HEK293 (cell line): ENCODE measurements around the gene MRPS11.

Experiments used
- MZF1 ChIP-seq: fragments of 450-650 bp; formaldehyde crosslinking; IDR thresholded peaks from 2 replicates; pipeline ENCODE4 v1.5.1; 2017; ENCODE audit warnings: missing biosample characterization, missing genetic modification characterization, borderline replicate concordance
- ZBTB21 ChIP-seq: fragments of 450-650 bp; formaldehyde crosslinking; IDR thresholded peaks from 2 replicates; pipeline ENCODE4 v1.5.1; 2017; ENCODE audit warnings: missing biosample characterization, missing genetic modification characterization
- ZBTB7A ChIP-seq: fragments of 450-650 bp; formaldehyde crosslinking; IDR thresholded peaks from 2 replicates; pipeline ENCODE4 v1.5.1; 2016; ENCODE audit warnings: low read depth, missing biosample characterization, missing genetic modification characterization
- ZFP37 ChIP-seq: fragments of 450-650 bp; formaldehyde crosslinking; IDR thresholded peaks from 2 replicates; pipeline ENCODE4 v1.5.1; 2016; ENCODE audit warnings: missing biosample characterization, missing genetic modification characterization
- ZNF155 ChIP-seq: fragments of 450-650 bp; formaldehyde crosslinking; IDR thresholded peaks from 2 replicates; pipeline ENCODE4 v1.5.1; 2016; ENCODE audit warnings: missing biosample characterization, missing genetic modification characterization
- ZNF274 ChIP-seq, 2 experiments: fragments of 200-500 bp in 1 of 2; fragments of 450-650 bp in 1 of 2; sonication (Bioruptor generic) in 1 of 2; formaldehyde crosslinking in 1 of 2; IDR thresholded peaks; 2 replicates each; pipeline versions ENCODE4 v1.5.1 to v1.6.1; 2014 to 2016; ENCODE audit warnings: borderline replicate concordance in 1 of 2, inconsistent platforms in 1 of 2, low read length in 1 of 2, missing biosample characterization in 1 of 2, missing genetic modification characterization in 1 of 2
- ZNF335 ChIP-seq: fragments of 450-650 bp; formaldehyde crosslinking; conservative IDR thresholded peaks from 2 replicates; pipeline ENCODE4 v1.5.1; 2016; ENCODE audit warnings: missing biosample characterization, missing genetic modification characterization
- ZNF37A ChIP-seq: fragments of 450-650 bp; IDR thresholded peaks from 2 replicates; pipeline ENCODE4 v1.5.1; 2018; ENCODE audit warnings: missing biosample characterization, missing genetic modification characterization
- ZNF623 ChIP-seq: fragments of 450-650 bp; formaldehyde crosslinking; IDR thresholded peaks from 2 replicates; pipeline ENCODE4 v1.5.1; 2016; ENCODE audit warnings: missing biosample characterization, missing genetic modification characterization
- ZNF704 ChIP-seq: fragments of 450-650 bp; formaldehyde crosslinking; IDR thresholded peaks from 2 replicates; pipeline ENCODE4 v1.5.1; 2016; ENCODE audit warnings: missing biosample characterization, missing genetic modification characterization
- ZNF777 ChIP-seq: fragments of 450-650 bp; formaldehyde crosslinking; IDR thresholded peaks from 2 replicates; pipeline ENCODE4 v1.5.1; 2017; ENCODE audit warnings: missing biosample characterization, missing genetic modification characterization, borderline replicate concordance
- TF ChIP-seq, protein P1 (sequence below): fragments of 450-650 bp; formaldehyde crosslinking; IDR thresholded peaks from 2 replicates; pipeline ENCODE4 v1.5.1; 2016; ENCODE audit warnings: missing biosample characterization, missing genetic modification characterization
- TF ChIP-seq, protein P2 (sequence below): fragments of 450-650 bp; formaldehyde crosslinking; conservative IDR thresholded peaks from 2 replicates; pipeline ENCODE4 v1.5.1; 2016; ENCODE audit warnings: low read depth, missing biosample characterization, missing genetic modification characterization
- TF ChIP-seq, protein P3 (sequence below): fragments of 450-650 bp; formaldehyde crosslinking; IDR thresholded peaks from 2 replicates; pipeline ENCODE4 v1.5.1; 2017; ENCODE audit warnings: missing biosample characterization, missing genetic modification characterization

DNA sequence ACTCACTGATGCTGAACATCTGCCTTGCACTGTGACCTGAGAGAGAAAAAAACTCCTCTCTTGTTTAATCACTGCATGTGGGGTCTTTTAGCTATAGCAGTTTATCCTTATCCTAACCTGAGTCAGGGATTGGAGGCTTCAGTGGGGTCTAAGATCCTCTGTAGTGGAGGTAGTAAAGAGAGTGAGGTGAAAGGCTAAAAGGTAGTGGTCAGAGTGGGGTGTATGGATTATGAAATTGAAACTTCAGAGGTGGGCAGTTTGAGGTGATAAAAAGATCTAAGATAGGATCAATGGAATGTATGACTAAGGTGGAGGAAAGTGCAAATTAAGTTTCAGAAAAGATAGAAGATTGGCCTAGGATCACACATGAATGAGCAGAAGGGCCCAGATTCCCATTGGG lies 42.5 kb downstream of the MRPS11 start:
- no peak for TF ChIP-seq ZNF274 (IDR thresholded peaks at IDR 0.05; ENCODE audit: low read length)
- no peak for TF ChIP-seq ZNF274 (tag by site-specific recombination; IDR thresholded peaks at IDR 0.05; ENCODE audit: borderline replicate concordance)
- TF ChIP-seq ZBTB7A (tag by site-specific recombination): no peak
- TF ChIP-seq, protein P1, sequence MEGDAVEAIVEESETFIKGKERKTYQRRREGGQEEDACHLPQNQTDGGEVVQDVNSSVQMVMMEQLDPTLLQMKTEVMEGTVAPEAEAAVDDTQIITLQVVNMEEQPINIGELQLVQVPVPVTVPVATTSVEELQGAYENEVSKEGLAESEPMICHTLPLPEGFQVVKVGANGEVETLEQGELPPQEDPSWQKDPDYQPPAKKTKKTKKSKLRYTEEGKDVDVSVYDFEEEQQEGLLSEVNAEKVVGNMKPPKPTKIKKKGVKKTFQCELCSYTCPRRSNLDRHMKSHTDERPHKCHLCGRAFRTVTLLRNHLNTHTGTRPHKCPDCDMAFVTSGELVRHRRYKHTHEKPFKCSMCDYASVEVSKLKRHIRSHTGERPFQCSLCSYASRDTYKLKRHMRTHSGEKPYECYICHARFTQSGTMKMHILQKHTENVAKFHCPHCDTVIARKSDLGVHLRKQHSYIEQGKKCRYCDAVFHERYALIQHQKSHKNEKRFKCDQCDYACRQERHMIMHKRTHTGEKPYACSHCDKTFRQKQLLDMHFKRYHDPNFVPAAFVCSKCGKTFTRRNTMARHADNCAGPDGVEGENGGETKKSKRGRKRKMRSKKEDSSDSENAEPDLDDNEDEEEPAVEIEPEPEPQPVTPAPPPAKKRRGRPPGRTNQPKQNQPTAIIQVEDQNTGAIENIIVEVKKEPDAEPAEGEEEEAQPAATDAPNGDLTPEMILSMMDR (tag by site-specific recombination): no peak
- no peak for TF ChIP-seq ZNF623 (tag by site-specific recombination)
- no peak for TF ChIP-seq ZNF37A (tag by site-specific recombination)
- TF ChIP-seq ZNF335: no peak
- TF ChIP-seq ZNF704 (tag by site-specific recombination): no peak
- no peak for TF ChIP-seq ZBTB21 (tag by site-specific recombination)
- no peak for TF ChIP-seq ZFP37 (tag by site-specific recombination)
- no peak for TF ChIP-seq ZNF155 (tag by site-specific recombination)
- TF ChIP-seq, protein P2, sequence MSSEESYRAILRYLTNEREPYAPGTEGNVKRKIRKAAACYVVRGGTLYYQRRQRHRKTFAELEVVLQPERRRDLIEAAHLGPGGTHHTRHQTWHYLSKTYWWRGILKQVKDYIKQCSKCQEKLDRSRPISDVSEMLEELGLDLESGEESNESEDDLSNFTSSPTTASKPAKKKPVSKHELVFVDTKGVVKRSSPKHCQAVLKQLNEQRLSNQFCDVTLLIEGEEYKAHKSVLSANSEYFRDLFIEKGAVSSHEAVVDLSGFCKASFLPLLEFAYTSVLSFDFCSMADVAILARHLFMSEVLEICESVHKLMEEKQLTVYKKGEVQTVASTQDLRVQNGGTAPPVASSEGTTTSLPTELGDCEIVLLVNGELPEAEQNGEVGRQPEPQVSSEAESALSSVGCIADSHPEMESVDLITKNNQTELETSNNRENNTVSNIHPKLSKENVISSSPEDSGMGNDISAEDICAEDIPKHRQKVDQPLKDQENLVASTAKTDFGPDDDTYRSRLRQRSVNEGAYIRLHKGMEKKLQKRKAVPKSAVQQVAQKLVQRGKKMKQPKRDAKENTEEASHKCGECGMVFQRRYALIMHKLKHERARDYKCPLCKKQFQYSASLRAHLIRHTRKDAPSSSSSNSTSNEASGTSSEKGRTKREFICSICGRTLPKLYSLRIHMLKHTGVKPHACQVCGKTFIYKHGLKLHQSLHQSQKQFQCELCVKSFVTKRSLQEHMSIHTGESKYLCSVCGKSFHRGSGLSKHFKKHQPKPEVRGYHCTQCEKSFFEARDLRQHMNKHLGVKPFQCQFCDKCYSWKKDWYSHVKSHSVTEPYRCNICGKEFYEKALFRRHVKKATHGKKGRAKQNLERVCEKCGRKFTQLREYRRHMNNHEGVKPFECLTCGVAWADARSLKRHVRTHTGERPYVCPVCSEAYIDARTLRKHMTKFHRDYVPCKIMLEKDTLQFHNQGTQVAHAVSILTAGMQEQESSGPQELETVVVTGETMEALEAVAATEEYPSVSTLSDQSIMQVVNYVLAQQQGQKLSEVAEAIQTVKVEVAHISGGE (tag by site-specific recombination): no peak
- TF ChIP-seq, protein P3, sequence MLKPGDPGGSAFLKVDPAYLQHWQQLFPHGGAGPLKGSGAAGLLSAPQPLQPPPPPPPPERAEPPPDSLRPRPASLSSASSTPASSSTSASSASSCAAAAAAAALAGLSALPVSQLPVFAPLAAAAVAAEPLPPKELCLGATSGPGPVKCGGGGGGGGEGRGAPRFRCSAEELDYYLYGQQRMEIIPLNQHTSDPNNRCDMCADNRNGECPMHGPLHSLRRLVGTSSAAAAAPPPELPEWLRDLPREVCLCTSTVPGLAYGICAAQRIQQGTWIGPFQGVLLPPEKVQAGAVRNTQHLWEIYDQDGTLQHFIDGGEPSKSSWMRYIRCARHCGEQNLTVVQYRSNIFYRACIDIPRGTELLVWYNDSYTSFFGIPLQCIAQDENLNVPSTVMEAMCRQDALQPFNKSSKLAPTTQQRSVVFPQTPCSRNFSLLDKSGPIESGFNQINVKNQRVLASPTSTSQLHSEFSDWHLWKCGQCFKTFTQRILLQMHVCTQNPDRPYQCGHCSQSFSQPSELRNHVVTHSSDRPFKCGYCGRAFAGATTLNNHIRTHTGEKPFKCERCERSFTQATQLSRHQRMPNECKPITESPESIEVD (tag by site-specific recombination): no peak
- TF ChIP-seq MZF1 (tag by site-specific recombination): no peak
- TF ChIP-seq ZNF777 (tag by site-specific recombination): no peak
